OCI-M1 (cell line): ENCODE results near the gene MAP1LC3A.

Experiments used
- DNase-seq: peaks from one replicate; lab custom pipeline; 2025; lab: John Stamatoyannopoulos, UW

The MAP1LC3A gene

GRCh38 chr20:34575756-34576155 is 17.2 kb downstream of the MAP1LC3A start:
- DNase-seq: no peak

- DNase-seq: no peak
These were observed 18.5 kb downstream of the MAP1LC3A start for GRCh38 chr20:34577061-34577460.

- DNase-seq: no peak
These were observed 19.5 kb downstream of the MAP1LC3A start for GRCh38 chr20:34578025-34578424.

GRCh38 chr20:34578521-34578920 is 20.0 kb downstream of the MAP1LC3A start:
- no peak for DNase-seq

GRCh38 chr20:34579191-34579978 is 20.9 kb downstream of the MAP1LC3A start:
- DNase-seq: peak; percentile 2

GRCh38 chr20:34579979-34580940 is 21.7 kb downstream of the MAP1LC3A start:
- DNase-seq: no peak

- no peak for DNase-seq
These were observed 23.0 kb downstream of the MAP1LC3A start for GRCh38 chr20:34581341-34582184.

GRCh38 chr20:34582221-34582620 is 23.7 kb downstream of the MAP1LC3A start:
- no peak for DNase-seq

- DNase-seq: no peak
These were observed 24.4 kb downstream of the MAP1LC3A start for GRCh38 chr20:34582911-34583310.

- no peak for DNase-seq
These were observed 25.0 kb downstream of the MAP1LC3A start for GRCh38 chr20:34583544-34583943.

GRCh38 chr20:34585019-34585418 is 26.5 kb downstream of the MAP1LC3A start:
- DNase-seq: no peak

GRCh38 chr20:34586488-34587163 is 28.1 kb downstream of the MAP1LC3A start:
- DNase-seq: no peak

GRCh38 chr20:34595377-34596184 is 37.1 kb downstream of the MAP1LC3A start:
- DNase-seq: no peak

GRCh38 chr20:34600892-34601653 is 42.6 kb downstream of the MAP1LC3A start:
- DNase-seq: no peak

GRCh38 chr20:34604980-34605788 is 46.7 kb downstream of the MAP1LC3A start:
- no peak for DNase-seq

GRCh38 chr20:34607066-34607465 is 48.5 kb downstream of the MAP1LC3A start:
- DNase-seq: no peak
